ENCODE measurements around the gene TTC28. TPM values are rescaled to one million over a fixed set of nuclear protein-coding genes. Genes with fewer than 3 reads are reported as not detected.
A peak's percentile ranks its signal among the peaks of the same experiment; 100 is the strongest.
"Not testable (repeated sequence)": the region's sequence is repeated elsewhere in the genome, so short reads cannot be mapped to it uniquely, and the experiment has no call there.

The TTC28 gene
- total RNA-seq, 1 donor from 2014 or later = 48.5 TPM

DNA sequence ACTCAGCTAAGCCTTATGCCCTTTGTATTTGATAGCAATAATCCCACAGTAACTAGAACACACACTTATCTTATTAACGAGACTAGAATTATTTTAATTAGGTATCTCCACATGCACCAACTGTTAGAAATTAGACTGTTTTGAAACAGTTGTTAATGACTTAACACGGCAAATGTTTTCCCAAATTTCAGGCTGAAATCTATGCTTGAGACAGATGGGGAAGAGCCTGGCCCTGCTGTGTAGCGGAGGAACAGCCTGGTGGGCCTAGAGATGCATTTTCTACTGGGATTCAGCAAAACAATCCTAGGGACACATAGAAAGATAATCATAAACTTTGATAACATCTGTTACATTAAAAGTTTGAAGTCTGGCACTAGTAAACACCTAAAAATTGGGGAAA, 273.4 kb downstream of the TTC28 start:
- no peak for DNase-seq

DNA sequence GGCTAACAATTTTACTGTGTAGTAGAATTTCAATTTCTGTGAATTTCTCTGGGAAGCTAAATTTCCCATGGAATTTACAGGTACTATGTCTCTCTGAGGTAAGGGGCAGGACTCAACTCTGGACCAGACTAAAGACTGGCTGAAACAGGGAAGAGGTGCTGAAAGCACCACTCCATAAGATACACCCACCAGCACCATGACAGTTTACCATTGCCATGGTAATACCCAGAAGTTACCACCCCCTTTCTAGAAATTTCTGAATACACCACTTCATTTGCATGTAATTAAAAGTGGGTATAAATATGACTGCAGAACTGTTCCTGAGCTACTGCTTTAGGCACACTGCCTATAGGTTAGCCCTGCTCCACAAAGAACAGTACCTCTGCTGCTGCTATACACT, 274.1 kb downstream of the TTC28 start:
- no peak for DNase-seq

DNA sequence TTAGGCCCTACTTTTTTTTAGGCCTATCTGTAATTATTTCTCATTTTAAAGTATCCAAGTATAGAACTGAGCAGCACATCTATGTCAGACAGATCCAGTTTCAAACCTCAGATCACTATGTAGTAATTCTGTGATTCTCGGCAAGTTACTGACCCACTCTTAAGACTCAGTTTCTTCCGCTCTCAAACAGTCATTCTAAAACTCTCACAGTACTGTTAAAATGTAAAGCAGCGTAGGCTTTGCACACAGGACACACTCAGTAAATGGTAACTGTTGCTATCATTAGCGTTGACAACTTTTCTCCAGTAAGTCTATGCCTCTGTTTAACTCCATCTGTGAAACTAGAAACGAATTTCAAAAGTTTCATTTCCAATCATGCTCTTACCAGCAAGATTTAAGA, 277.1 kb downstream of the TTC28 start:
- no peak for DNase-seq

DNA sequence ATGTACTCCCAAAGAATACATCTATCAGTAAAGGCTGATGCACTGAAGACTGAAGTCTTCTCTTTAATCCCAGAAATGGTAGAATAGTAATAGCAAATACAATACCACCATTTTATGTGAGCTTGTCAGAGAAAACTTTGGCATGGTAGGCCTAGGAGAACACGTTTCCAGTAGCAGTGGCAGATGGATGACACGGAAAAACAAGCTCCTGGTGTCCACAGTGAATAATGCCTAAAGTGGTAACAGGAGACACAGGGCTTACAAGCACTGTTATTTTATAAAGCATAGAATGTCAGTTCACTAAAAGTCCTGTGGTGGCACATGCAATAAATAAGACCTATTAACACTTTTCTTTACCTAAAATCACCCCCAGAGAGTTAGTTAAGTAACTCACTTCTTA, 277.6 kb downstream of the TTC28 start:
- DNase-seq = no peak

DNA sequence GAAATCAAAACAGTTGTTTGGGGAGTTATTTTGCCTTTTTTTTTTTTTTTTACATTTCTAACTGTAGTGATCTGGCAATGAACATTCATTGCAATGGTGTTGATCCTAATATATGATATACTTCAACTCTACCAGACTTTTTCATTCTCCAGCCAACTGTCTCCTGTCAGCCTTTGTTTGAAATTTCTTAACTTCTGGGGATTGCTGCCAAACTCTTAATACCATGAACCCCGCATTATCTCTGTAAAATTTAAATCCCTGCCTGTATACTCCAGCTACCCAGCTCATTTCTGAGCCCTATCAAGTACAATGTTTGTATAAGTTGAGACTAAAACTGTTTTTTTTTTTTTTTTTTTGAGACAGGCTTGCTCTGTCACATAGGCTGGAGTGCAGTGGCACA, 280.7 kb downstream of the TTC28 start:
- DNase-seq = peak; percentile 47

DNA sequence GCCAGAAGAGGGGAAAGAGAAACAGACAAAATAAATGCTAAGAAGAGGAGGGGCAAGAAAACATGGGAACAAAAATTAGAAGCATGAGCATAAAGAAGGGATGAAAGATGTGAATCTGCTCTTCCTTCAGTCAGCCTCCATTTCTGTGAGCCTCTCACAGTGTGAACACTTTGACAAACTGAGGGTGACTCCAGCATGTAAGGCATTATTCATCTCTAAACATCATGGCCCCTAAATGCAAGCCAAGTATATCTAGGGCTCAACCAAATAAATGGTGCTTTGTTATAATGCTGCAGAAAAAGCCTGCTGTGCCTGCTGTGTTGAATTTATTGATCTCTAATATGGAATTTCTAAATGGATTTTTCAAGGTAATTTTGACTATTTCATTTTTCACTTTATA, 281.3 kb downstream of the TTC28 start:
- DNase-seq = no peak

DNA sequence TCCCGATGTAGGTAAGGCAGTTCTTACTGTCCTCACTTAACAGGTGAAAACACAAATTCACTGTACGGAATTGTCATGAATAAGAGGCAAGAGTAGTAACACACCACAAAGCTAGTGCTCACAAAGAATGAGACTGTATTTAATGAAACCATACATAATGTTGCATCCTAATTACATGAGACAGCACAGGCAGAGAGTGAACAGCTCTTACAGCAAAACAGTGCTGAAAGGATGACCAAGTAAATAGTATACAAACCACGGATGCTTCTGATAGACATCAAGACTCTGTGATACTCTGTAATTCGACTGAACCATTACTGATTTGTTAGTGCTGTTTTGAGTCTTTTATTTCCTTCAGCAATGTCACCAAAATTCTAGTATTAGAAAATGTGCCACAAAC, 282.3 kb downstream of the TTC28 start:
- DNase-seq = no peak

DNA sequence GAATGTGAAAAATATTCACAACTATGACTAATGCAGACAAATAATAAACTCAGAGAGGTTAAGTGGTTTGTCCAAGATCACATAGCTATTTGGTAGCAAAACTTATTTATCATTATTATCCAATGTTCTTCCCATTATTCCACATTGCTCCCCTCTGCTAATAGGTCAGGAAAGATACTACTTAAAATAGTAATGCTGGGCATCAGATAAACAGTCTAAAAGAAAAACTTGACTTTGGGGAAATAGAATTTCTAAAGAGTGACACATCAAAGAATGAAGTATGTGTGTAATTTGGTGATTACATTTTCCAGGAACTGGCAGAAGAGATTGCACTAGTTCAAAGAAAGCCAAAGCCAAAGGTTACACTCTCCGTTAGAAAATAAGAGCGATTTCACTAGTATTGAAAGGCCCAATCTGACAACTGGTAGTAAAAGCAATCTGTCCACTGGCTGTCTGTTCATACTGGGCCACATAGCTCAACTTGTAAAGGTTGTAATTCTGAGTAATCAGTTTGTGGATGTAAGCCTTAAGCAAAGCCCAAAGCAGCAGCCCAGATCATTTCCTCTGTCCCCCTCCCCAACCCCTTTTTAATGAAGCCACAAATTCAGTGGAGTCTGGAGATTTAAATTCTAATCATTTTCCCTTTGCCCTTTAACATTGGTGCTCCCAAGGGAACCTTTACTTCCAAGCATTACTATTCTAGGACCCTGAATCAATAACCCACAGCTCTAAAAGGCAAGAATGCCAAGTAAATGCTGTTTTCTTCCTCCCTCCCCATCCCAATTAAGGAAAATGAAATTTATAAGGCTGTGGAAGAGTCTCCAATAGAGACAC, 283.5 kb downstream of the TTC28 start:
- DNase-seq = no peak

DNA sequence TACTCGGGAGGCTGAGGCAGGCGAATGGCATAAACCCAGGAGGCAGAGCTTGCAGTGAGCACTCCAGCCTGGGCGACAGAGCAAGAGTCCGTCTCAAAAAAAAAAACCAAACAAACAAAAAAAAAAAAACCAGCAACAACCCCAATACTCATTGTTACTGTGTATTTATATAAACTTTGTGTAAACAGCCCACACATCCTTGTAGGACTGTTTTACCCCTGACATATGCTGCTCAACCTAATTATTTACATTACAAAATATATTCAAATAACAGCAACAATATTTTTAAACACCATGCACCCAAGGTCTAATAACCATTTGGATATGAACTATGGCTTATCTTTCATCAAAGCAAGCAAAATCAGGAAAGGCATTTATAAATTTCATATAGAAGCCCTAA, 284.1 kb downstream of the TTC28 start:
- DNase-seq = no peak

DNA sequence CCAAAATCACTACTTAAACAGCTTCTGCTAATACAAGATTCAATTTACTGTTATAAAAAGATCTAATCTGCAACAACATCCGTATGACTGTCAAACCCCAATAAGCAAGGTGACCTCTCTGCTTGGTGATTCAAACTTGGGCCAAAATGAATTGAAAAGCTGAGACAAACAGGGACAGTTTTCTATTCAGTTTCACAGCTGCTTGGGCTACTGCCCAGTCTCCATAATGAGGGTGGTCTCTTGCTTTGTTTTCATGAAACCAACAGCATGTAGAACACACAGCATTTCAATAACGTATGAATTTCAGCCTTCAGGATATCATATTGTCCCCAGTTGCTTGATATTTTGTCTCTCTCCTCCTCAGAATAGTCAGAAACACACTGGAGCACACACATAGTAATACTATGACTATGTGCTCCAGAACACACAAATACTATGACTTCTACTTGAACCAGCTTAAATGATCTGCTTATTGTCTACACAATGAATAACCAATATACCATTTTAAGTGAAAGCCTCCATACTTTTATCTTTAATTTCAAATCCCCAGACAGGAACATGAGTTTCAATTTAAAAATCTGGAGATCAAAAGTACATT, 285.0 kb downstream of the TTC28 start:
- DNase-seq = peak; percentile 78

DNA sequence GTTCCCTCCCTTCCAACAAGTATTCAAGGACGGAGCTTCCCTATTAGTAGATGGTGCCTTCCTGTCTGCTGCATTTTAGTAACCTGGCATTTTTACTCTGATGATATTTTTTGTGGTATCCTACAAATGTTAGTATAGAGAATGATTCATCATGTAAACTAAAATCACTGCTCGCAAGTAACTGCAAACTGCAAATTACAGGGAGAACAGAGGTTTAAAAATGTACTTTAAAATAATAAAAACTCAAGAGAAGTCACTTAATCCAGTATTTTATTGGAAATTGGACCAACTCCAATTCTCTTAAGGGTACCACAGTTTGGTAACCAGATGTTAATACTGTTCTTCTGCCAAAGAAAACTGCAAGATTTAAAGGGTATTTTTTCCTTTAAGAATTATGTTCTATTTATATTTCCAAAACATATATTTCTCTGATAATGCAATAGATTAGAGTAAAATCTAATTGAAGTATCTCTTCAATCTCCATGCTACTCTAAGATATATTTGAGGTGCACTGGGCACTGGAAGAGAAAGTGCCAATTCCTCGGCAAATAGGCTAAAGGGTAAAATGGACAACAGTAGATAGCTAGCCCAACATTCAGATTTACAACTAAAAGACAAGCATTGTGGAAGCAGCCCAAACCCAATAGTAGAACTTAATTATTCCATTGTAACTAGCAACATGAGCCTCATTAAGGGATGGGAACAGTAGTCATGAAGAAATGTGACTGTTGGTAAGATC, 298.0 kb downstream of the TTC28 start:
- DNase-seq = no peak

DNA sequence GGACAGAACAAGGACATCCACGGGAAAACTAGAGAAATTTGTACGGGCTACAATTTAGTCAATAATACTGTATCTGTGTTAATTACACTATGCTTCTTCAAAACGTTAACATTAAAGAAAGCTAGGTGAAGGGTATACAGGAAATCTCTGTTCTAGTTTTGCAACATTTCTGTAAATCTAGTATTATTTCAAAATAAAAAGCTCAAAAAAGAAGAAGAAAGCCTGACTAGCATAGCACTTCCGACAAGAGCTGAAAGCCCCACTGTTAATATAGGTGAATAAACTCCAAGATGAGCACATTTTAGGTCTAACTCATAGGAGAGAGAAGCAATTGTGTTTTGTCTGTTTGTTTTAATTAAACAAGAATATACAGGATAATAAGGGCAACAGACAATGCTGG, 299.7 kb downstream of the TTC28 start:
- DNase-seq = no peak

DNA sequence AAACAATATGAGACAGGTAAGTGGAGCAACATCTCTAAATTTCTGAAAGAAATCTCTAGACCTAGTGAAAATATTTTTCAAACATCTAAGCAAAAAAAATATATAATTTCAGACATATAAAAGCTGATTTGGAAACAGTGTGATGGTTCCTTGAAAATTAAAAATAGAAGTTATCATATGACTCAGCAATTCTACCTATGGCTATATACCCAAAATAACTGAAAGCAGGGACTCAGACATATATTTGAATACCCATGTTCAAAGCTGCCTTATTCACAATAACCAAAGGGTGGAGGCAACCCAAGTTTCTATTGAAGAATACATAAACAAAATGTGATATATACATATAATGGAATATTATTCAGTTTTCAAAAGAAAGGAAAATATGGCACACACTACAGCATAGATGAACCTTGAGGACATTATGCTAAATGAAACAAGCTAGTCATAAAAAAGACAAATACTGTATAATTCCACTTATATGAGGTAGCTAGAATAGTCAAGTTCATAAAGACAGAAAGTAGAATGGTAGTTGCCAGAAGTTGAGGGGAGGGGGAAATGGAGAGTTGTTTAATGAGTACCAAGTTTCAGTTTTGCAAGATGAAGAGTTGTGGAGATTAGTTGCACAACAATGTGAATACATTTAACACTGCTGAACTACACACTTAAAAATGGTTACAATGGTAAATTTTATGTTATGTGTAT, 300.4 kb downstream of the TTC28 start:
- DNase-seq = no peak

DNA sequence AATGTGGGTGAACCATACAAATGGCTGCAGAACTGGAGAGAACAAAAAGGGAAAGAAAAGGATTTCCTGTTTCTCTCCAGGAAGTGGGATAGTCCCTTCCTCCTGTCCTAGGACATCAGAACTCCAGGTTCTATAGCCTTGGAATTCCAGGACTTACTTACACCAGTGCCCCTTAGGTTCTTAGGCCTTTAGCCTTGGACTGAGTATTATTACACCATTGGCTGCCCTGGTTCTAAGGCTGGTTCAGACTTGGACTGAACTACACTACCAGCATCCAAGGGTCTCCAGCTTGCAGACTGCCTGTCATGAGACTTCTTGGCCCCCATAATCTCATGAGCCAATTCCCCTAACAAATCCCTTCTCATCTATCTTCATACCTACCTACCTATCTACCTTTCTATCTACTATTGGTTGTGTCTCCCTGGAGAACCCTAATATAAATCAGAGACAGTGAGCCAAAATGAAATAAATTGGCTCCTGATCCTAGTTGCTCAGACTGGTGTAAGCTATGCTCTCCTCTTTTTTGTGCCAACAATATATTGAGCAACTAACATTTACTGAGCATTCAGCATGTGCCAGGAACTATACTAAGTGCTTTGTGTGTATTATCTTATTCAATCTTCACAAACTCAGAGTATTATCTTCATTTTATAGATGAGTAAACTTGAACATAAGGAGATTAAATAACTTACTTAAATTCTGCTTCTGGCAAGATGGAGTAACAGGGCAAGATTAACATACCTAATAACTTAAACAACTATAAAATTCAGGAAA, 303.7 kb downstream of the TTC28 start:
- DNase-seq = no peak

DNA sequence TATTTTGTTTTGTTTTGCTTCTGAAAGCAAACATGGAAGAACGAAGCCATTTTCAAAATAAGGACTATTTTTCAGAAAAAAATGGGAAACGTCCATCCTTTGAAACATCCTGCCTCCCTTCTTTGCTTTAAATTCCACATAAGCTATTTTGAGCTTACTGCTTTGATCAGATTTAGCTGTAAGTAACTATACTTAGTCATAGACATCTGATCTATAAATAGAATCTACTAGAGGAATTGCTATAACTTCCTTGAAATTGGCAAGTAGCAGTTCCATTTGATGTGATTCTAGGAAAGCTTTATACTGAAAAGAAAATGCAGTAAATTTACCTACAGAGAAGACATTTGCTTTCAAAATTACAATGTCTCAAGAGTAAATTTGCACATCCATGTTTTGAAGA, 305.8 kb downstream of the TTC28 start:
- no peak for DNase-seq

DNA sequence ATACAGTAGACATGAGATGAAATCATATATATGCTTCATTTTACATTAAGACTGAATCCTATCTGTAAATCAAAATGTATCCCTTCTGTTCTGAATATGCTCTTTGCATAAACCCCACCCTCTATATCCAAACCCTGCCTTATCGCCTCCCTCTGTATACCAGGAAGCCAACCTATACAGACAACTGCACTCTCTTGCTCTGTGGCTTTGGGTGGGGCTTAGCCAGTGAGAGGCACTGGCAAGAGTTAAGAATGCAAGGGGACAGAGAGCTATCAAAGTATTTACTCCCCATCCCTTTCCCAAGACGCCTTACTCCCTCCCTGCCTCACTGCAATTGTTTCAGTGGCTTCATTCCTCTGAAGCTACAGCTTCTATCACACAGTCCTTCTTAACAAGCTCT, 309.8 kb downstream of the TTC28 start:
- DNase-seq = no peak

DNA sequence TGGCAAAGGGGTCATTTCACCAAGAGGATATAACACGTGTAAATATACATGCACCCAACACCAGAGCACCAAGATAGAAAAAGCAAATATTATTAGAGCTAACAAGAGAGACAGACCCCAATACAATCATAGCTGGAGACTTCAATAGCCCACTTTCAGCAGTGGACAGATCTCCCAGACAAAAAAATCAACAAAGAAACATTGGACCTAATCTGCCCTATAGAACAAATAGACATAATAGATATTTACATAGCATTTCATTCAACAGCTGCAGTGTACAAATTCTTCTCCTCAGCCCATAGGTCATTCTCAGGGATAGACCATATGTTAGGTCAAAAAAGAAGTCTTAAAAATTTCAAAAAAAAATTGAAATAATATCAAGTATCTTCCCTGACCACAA, 312.8 kb downstream of the TTC28 start:
- no peak for DNase-seq

DNA sequence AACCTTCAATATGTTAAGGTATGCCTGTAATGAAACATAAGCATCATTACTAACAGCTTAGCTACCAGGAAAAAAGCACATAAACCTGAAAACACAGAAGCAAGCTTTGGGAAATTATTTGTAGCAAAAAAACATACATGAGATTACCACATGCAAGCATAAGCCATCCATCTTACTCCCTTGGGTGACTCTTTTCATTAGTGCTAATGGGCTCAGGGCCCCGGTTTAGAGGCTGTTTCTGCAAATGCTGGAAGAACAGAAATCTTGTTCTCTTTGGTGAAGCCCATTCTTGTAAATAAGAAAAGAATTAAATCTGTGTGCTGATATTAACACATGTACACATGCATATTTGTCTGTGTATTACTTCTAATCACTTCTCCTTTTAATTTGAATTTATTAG, 314.3 kb downstream of the TTC28 start:
- DNase-seq = no peak

DNA sequence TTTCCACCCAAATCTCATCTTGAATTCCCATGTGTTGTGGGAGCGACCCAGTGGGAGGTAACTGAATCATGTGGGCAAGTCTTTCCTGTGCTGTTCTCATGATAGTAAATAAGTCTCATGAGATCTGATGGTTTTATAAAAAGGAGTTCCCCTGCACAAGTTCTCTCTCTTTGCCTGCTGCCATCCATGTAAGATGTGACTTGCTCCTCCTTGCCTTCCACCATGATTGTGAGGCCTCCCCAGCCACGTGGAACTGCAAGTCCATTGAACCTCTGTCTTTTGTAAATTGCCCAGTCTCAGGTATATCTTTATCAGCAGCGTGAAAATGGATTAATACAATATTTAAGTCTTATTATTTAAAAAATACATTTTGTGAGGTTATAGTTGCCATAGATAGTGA, 315.5 kb downstream of the TTC28 start:
- DNase-seq = not testable (repeated sequence)

DNA sequence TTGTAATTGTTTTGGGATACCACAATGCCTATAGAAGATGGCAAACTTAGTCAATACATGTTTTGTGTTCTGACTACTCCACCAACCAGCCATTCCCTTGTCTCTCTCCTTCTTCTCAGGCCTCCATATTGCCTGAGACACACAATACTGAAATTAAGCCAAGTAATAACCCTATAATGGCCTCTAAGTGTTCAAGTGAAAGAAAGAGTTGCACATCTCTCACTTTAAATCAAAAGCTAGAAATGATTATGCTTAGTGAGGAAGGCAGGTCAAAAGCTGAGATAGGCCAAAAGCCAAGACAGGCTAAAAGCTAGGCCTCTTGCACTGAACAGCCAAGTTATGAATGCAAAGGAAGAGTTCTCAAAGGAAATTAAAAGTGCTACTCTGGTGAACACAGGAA, 318.7 kb downstream of the TTC28 start:
- no peak for DNase-seq

DNA sequence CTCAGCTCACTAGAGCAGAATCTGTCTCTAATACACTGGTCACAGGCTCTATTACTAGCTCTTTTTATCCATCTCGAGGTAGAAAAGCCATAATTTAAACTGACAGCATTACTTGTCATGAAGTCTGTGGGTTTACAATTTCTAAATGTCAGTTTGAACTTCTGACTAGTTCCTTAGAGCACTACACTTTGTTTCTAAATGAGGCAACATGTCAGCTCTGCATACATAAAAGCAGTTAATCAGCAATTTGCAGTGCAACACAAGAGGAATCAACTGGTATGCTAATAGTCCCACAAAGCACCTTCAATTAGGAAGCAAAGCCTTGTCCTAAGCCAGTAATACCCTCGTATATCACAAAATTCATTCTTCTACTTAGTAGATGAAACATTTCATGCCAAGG, 321.3 kb downstream of the TTC28 start:
- no peak for DNase-seq

DNA sequence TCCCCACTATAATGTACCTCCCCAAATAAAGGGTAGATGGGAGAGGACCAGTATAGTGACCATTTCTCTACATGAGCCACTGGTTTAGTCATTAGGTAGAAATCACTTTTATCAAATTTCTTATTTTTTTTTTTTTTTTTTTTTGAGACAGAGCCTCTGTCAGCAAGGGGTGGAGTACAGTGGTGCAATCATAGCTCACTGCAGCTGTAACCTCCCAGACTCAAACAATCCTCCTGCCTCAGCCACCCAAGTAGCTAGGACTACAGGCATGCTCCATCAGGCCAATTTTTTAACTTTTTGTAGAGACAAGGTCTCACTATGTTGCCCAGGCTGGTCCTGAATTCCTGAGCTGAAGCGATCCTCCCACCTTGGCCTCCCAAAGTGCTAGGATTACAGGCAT, 322.4 kb downstream of the TTC28 start:
- DNase-seq = no peak

All from tongue (tissue), 2 donors.